AG09319 (cell line): ENCODE results near the gene CDH7.

Experiments
- DNase-seq: peaks from one replicate; pipeline ENCODE4 v3.0.0-alpha.2; 2010; ENCODE audit warnings: low read depth; ENCODE audit errors: extremely low read depth
- TF ChIP-seq, protein P1 (sequence below): IDR thresholded peaks from 2 replicates; pipeline ENCODE4 v1.5.1; 2011; ENCODE audit warnings: low read depth, mild to moderate bottlenecking, inconsistent platforms, low read length, moderate library complexity

Gene CDH7, protein sequence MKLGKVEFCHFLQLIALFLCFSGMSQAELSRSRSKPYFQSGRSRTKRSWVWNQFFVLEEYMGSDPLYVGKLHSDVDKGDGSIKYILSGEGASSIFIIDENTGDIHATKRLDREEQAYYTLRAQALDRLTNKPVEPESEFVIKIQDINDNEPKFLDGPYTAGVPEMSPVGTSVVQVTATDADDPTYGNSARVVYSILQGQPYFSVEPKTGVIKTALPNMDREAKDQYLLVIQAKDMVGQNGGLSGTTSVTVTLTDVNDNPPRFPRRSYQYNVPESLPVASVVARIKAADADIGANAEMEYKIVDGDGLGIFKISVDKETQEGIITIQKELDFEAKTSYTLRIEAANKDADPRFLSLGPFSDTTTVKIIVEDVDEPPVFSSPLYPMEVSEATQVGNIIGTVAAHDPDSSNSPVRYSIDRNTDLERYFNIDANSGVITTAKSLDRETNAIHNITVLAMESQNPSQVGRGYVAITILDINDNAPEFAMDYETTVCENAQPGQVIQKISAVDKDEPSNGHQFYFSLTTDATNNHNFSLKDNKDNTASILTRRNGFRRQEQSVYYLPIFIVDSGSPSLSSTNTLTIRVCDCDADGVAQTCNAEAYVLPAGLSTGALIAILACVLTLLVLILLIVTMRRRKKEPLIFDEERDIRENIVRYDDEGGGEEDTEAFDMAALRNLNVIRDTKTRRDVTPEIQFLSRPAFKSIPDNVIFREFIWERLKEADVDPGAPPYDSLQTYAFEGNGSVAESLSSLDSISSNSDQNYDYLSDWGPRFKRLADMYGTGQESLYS

DNA sequence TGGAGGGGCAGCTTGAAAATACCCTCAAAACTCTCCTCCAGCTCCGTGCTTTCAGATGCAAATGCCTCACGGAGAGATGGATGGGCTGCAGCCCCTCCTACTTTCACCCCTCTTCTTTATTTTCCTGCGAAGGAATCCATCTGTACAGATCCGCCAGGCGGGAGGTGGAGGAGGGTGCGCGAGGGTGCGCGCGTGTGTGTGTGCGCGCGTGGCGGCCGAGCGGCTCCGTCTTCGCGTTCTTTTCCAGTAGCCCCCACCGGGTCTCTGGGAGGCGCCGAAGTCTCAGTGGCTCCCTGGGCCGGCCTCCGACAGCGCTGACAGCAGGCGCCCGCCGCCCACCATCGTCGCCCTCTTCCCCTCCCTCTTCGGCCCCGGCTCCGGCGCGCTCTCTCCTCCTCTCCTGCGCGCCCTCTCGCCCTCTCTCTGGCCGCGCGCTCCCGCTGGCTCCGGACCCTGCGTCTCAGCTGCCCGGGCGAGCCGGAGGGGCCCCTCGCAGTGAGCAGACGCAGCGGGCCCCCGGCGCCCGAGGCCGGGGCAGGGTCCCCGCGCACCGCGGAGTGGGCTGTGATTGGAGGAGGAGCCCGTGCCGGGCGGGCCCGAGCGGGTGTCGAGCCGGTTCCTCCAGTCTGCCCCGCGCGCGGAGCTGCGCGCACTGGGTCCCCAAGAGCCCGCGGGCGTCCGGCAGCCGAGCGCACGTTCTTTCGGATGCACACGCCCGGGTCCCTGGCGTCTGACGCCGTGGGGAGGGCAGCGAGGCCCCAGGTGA is at the start of gene CDH7:
Gene CDH7 (plus strand): TSS at position 624 of the 766 bp plus-strand sequence. CDS start 11,831 bp downstream, outside the sequence.
- no peak for DNase-seq
- TF ChIP-seq, protein P1, sequence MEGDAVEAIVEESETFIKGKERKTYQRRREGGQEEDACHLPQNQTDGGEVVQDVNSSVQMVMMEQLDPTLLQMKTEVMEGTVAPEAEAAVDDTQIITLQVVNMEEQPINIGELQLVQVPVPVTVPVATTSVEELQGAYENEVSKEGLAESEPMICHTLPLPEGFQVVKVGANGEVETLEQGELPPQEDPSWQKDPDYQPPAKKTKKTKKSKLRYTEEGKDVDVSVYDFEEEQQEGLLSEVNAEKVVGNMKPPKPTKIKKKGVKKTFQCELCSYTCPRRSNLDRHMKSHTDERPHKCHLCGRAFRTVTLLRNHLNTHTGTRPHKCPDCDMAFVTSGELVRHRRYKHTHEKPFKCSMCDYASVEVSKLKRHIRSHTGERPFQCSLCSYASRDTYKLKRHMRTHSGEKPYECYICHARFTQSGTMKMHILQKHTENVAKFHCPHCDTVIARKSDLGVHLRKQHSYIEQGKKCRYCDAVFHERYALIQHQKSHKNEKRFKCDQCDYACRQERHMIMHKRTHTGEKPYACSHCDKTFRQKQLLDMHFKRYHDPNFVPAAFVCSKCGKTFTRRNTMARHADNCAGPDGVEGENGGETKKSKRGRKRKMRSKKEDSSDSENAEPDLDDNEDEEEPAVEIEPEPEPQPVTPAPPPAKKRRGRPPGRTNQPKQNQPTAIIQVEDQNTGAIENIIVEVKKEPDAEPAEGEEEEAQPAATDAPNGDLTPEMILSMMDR = no peak

DNA sequence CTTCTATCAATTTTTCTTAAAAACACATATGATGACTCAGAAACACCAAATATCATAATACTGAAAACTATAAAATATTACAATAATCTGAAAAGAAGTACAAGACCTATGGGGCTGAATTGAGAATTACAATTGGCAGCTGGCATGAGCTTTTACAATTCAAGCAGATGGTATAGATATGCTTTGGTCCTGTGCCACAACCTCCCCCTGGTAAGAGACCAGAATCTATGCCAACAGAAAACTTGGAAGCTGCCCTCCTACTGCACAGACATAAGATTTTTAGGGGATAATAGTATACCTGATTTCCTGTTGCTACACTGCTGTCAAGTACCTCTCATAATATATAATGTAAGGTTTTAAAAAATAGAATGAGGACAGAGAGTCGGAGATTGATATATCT is 46.8 kb upstream of the CDH7 start:
- TF ChIP-seq, protein P1 = no peak
- no peak for DNase-seq

DNA sequence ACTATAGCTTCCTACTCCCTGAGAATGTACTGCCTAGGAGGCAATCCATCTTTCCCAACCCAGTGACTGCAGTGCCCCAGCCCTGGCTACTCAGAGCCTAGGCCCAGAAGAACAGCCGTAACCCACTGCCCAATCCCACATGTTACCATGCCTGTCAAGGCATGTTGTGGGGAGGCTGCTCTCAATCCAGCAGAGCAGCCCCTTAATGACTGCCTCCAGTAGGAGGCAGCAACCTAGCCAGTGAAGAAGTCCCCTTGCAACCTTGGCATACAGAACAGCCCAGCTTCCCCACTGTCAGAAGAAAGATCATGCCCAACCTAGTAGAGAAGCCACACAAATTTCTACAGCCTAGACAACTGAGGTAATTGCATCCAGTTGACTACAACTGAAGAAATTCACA is 44.2 kb upstream of the CDH7 start:
- TF ChIP-seq, protein P1 = no peak
- no peak for DNase-seq

DNA sequence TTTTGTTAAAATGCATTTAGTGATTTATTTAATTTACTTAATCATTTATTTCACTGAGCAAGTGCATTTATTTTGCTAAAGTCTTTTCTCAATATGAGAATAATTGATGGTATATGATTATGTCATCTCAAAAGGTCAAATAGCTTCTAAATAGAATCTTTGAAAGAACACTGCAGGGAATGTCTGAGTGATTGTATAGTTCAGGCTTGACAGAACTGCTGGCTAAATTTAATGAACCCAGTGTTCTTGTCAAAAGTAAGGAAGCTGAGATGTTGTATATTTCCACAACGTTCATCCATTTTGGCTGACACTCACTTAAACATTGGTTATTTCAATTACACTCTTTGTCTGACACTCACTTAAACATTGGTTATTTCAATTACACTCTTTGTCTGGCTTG is 39.3 kb upstream of the CDH7 start:
- TF ChIP-seq, protein P1 = no peak

DNA sequence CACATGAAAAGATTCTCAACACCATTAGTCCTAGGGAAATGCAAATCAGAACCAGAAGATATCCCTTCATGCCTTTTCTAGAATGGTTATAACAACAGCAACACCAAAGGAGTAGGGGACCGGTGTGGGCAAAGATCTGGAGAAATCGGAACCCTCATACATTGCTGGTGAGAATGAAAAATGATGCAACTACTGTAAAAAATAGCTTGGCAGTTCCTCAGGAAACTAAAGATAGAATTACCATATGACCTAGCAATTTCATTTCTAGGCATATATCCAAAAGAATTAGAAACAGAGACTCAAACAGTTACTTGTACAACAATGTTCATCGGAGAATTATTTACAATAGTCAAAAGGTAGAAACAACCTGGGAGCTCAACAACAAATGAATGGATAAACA is 29.2 kb upstream of the CDH7 start:
- TF ChIP-seq, protein P1 = no peak
- DNase-seq = no peak

More for the DNA sequence above, 39.3 kb upstream of the CDH7 start:
- DNase-seq = no peak

DNA sequence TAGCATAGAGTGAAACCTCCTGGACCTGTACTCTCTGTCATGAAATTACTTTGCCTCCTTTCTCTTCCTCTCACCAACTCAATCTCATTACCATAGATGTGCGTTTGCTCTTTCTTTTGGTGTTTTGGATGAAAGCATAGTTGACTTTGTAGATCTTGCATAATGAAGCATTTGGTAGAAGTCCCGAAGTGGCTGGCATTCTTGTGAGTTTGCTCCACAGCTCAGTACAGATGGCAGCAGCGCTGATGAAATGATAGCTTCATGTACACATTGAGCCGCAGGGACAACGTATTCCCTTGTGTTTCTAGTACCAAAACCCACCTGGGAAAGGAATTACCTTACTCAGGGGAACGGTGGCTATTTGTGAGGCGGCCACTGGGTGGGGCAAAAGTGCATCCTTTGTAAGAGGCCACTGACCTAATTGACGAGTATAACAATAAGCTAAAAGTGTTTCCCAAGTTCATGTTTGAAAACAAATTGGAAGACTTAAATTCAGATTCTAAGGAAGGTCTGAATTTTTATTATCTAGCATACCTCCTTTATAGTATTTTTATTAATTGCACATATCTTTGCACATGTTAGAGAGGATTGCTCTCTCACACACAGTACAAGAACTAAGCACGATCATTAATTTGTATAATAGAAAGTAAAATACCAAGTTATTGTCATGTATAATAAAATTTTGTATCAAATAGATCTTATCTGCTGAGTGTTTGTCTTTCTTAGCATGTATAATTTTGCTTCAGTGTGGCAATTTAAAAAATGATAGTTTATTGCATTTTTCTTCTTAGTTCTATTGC is 25.4 kb upstream of the CDH7 start:
- DNase-seq = no peak
- TF ChIP-seq, protein P1 = no peak
